NCI-H187 (cell line): ENCODE results near the gene CHD3.
A peak's percentile ranks its signal among the peaks of the same experiment; 100 is the strongest.
"Not testable (repeated sequence)": the region's sequence is repeated elsewhere in the genome, so short reads cannot be mapped to it uniquely, and the experiment has no call there.

Experiments used
- DNase-seq, 2 experiments: peaks; one replicate each; lab custom pipeline; 2025; lab: John Stamatoyannopoulos, UW

The CHD3 gene

DNA sequence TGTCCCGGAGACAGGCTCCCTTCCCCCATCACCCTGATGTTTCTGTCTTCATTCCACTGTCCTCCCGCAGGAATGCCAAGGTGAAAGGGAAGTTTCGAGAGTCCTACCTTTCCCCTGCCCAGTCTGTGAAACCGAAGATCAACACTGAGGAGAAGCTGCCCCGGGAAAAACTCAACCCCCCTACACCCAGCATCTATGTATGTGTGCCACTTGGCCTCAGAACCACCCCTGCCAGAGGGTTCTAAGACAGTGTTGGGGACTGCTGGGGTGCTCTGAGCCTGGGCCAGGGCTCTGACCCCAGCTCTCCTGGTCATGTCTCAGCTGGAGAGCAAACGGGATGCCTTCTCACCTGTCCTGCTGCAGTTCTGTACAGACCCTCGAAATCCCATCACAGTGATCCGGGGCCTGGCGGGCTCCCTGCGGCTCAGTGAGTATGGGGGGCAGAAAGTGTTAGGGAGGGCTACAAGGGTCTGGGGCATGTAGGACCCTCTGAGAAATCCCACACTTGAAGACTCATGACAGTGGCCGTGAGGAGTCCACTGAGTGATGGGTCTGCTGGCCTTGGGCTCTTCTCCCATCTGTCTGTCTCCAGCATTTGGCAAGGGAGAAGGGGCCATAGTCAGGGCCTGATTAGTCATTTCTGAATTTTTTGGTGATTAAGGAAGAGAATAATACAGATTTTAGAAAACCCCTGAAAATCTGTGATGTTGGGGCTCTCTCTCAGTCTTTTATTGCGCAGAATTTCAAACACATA, 38.7 kb upstream of the CHD3 start:
- no peak for DNase-seq

- DNase-seq: no peak
Measured at GRCh38 chr17:7850701-7851437, 37.7 kb upstream of the CHD3 start.

GRCh38 chr17:7851438-7852261, 36.9 kb upstream of the CHD3 start:
- peak; percentile 29 to 72 for DNase-seq

DNA sequence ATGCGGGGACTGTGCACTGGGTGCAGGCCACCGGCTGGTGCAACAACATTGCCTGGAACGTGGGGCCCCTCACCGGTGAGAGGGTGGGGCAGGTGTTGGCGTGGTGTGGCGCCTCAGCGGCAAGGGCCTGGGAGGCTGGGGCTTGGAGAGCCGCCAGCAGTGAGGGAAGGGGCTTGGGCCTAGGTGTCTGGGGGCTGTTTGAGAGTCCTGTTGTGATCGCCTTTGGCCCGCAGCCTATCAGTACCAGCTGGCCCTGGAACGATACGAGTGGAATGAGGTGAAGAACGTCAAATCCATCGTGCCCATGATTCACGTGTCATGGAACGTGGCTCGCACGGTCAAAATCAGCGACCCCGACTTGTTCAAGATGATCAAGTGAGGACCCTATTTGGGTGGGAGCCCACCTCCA, 36.3 kb upstream of the CHD3 start:
- no peak for DNase-seq

DNA sequence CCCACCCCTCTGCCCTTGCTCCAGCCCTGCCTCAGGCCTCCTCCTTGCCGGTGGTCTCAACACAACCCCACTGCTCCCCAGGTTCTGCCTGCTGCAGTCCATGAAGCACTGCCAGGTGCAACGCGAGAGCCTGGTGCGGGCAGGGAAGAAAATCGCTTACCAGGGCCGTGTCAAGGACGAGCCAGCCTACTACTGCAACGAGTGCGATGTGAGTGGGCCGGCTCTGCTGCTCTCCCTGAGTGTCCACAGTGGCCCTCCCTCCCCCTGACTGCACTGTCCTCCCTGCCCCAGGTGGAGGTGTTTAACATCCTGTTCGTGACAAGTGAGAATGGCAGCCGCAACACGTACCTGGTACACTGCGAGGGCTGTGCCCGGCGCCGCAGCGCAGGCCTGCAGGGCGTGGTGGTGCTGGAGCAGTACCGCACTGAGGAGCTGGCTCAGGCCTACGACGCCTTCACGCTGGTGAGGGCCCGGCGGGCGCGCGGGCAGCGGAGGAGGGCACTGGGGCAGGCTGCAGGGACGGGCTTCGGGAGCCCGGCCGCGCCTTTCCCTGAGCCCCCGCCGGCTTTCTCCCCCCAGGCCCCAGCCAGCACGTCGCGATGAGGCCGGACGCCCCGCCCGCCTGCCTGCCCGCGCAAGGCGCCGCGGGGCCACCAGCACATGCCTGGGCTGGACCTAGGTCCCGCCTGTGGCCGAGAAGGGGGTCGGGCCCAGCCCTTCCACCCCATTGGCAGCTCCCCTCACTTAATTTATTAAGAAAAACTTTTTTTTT, 35.5 kb upstream of the CHD3 start:
- no peak for DNase-seq

DNA sequence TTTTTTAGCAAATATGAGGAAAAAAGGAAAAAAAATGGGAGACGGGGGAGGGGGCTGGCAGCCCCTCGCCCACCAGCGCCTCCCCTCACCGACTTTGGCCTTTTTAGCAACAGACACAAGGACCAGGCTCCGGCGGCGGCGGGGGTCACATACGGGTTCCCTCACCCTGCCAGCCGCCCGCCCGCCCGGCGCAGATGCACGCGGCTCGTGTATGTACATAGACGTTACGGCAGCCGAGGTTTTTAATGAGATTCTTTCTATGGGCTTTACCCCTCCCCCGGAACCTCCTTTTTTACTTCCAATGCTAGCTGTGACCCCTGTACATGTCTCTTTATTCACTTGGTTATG, 34.9 kb upstream of the CHD3 start:
- DNase-seq: no peak

DNA sequence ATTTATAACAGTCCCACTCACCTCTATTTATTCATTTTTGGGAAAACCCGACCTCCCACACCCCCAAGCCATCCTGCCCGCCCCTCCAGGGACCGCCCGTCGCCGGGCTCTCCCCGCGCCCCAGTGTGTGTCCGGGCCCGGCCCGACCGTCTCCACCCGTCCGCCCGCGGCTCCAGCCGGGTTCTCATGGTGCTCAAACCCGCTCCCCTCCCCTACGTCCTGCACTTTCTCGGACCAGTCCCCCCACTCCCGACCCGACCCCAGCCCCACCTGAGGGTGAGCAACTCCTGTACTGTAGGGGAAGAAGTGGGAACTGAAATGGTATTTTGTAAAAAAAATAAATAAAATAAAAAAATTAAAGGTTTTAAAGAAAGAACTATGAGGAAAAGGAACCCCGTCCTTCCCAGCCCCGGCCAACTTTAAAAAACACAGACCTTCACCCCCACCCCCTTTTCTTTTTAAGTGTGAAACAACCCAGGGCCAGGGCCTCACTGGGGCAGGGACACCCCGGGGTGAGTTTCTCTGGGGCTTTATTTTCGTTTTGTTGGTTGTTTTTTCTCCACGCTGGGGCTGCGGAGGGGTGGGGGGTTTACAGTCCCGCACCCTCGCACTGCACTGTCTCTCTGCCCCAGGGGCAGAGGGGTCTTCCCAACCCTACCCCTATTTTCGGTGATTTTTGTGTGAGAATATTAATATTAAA, 34.4 kb upstream of the CHD3 start:
- DNase-seq: no peak

DNA sequence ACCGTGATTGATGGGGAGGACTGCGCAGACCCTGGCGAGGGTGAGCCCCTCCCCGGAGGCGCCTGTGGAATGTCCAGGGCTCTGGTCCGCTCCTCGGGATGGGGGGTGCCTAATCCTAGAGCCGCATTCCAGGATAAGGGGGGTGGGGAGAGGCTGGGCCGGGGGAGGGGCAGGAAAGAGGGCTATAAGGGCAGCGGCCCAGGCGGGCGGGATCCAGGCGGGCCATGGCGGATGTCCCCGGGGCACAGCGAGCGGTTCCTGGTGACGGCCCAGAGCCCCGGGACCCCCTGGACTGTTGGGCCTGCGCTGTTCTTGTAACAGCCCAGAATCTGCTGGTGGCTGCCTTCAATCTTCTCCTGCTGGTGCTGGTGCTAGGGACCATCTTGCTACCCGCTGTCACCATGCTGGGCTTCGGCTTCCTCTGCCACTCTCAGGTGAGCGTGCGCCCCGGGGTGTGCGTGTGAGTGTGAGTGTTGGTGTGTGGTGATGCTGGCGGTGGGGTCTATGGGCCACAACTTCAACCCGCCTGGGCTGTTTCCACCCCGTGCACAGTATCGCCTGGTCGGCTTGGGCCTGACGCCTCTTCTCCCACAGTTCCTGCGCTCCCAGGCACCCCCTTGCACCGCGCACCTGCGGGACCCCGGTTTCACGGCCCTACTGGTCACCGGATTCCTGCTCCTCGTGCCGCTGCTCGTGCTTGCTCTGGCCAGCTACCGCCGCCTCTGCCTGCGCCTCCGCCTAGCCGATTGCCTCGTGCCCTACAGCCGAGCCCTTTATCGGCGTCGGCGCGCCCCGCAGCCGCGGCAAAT, 33.5 kb upstream of the CHD3 start, which contains the start of gene TMEM88:
Gene TMEM88, plus strand, starts transcription at position 216 of the 809 bp plus-strand sequence. Its CDS starts 9 bp downstream, at position 225.
- DNase-seq: no peak

GRCh38 chr17:7855660-7856010, 33.0 kb upstream of the CHD3 start:
- no peak for DNase-seq

GRCh38 chr17:7856011-7856810, 32.4 kb upstream of the CHD3 start:
- DNase-seq: peak in 1 of 2 experiments; percentile 2

DNA sequence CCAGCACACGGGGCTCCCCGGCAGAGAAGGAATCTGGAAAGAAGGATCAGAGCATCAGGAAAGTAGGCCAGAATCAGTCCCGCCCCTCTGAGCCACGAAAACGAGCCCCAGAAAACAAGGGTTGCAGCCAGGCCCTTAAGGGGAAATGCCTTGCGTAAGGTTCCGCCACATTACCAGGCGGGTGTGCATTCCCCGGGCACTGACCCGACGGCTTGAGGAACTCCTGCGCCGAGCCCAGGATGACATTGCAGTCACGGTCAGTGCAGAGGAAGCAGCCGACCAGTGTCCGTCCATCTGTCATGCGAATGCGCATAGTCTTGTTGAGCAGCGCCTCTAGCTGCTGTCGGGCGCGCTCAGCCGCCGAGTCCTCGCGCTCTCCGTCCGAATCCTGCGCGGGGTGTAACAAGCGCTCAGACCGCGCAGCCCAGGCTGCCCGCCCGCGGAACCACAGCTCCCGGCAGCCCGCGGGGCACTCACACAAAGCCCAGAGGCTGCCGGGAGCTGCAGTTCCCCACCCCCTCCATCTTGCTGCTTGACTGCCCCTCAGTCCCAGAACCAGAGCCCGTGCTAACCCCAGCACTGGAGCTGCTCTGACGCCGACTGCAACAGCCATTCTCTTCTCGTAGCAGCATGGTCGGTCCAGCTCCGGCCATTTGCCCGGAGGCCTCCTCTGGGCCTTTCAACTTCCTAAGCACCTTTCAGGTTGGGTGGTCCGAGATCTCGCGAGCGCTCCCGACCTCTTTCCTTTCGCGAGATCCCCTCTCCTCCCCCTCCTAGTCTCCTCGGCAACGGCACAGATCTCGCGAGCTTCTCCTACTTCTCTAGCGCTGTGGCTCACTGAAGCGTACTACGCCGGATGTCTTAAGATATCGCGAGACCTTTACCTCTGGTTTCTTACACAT, 31.5 kb upstream of the CHD3 start, which contains the start of gene NAA38:
Gene NAA38, minus strand, starts transcription at position 749 of the 902 bp plus-strand sequence. Its CDS starts 96 bp downstream, at position 653.
- DNase-seq: peak; percentile 86 to 88

DNA sequence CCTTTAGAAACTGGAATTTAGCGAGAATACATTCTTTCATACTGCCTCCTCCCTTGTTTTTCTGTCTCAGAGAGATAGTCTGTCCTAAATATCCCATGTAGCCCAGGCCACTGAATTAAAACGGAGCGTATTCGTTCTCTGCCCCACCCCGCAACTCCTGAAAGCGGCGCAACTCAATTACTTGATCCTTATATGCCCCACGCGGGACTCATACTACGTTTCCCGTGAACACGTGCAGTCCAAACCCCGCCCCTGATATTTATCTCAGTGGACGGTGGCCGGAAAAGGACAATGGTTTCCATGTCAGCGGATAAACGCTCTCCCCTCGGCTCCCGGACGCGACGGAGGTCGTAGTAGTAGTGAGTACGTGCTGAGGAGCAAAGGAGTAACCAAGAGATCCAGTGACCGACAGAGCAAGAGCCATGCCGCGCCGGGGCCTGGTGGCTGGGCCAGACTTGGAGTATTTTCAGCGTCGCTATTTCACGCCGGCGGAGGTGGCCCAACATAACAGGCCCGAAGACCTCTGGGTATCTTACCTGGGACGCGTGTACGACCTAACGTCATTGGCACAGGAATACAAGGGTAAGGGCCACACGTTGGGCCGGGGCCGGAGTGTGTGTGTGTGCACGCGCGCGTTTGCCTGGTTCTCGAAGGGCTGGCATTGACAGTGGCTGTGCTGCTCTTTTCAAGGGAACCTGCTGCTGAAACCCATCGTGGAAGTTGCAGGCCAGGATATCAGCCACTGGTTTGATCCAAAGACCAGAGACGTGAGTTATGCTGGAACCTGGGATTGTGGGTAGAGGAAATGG, 30.7 kb upstream of the CHD3 start, which contains the start of gene CYB5D1:
Gene CYB5D1, plus strand, starts transcription at position 291 of the 809 bp plus-strand sequence. Its CDS starts 132 bp downstream, at position 423.
- DNase-seq: peak; percentile 78 to 87

GRCh38 chr17:7858522-7858810, 30.1 kb upstream of the CHD3 start:
- no peak for DNase-seq

- DNase-seq: no peak
Measured at GRCh38 chr17:7859028-7859427, 29.6 kb upstream of the CHD3 start.

DNA sequence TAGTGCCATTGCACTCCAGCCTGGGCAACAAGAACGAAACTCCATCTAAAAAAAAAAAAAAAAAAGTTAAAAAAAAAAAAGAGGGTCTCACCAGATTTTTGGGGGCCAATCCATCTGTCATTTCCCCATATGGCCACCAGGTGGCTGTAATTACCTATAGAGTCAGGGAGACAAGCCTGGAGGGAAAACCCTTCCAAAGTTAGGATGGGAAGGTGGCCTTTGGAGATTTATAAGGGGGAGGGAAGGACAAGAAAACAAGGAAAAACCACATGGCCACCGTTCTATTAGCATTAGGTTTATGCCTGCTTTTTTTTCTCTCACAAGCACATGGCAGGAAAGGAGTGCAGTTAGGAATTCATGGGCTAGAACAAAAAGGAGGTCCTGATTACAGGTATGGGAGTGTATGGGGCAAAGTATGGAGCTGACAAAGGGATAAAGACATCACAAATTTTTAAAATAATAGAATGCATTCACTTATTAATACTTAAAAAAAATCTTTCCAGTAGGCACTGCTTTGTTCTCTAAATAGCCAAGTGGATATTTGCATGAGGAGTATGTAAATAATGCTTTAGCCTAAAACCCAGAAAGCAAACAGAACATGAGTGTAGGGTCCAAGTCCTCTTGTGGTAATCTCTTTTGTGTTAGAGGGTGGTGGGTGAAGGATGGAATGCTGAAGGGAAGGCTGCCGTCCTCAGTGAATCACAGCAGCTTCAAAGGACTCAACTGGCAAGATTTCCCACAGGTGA, 25.7 kb upstream of the CHD3 start:
- no peak for DNase-seq

DNA sequence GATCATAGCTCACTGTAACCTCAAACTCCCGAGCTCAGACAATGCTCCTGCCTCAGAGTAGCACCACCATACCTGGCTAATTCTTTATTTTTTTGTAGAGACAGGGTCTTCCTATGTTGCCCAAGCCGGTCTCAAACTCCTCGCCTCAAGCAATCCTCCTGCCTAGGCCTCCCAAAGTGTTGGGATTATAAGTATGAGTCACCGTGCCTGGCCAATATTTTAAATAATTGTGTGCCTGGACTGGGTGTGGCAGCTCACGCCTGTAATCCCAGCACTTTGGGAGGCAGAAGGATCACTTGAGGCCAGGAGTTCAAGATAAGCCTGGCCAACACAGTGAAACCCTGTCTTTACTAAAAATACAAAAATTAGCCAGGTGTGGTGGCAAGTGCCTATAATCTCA, 24.2 kb upstream of the CHD3 start:
- not testable (repeated sequence) for DNase-seq
